Skeletal muscle satellite cell (primary cell): Measurements from ENCODE around the gene SLC25A38.

Source experiments
- H3K27me3 ChIP-seq: 2 replicates; pipeline ENCODE4 v1.7.0; 2013; ENCODE audit warnings: low read length; ENCODE audit not compliant: control insufficient read depth, insufficient read depth
- H3K36me3 ChIP-seq: 2 replicates; pipeline ENCODE4 v1.7.0; 2013; ENCODE audit warnings: mild to moderate bottlenecking, control low read depth, low read length; ENCODE audit not compliant: insufficient read depth
- H3K4me1 ChIP-seq: 2 replicates; pipeline ENCODE4 v1.7.0; 2013; ENCODE audit warnings: low read length; ENCODE audit not compliant: control insufficient read depth, insufficient read depth
- H3K4me2 ChIP-seq: 2 replicates; pipeline ENCODE4 v1.7.0; 2013; ENCODE audit warnings: mild to moderate bottlenecking, low read length
- H3K4me3 ChIP-seq: 2 replicates; pipeline ENCODE4 v1.7.0; 2013; ENCODE audit warnings: low read length
- H3K9ac ChIP-seq: 2 replicates; pipeline ENCODE4 v1.7.0; 2013; ENCODE audit warnings: mild to moderate bottlenecking, low read depth, low read length, moderate library complexity
- H3K9me3 ChIP-seq: replicated peaks from 2 replicates; pipeline ENCODE4 v1.7.0; 2013; ENCODE audit warnings: mild to moderate bottlenecking, control low read depth, low read length

Gene SLC25A38

GRCh38 chr3:39426312-39426711, 43.1 kb downstream of the SLC25A38 start:
- no peaks in the 10 kb centered on the region for H3K9me3 ChIP-seq
- H3K4me1 ChIP-seq, result no peaks in the 10 kb centered on the region
- no peak overlapping the region for H3K4me2 ChIP-seq

DNA sequence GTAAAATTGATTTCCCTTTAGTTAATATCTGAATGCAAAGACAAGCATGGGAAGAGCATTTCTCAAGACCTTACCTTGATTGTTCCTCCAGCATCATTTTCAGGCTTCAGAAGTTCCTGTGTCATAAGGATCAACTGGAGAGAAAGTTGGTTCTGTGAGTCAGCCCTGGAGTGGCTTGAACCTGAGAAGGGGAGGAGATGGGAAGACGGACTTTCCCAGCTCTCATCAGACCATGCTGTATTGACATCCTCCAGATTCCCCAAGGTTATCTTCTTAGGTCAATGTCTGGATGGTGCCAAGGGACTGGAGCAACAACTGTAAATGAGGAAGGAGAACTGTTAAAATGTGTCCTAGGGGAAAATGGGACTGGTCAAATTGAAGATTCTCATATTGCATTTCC, 44.3 kb downstream of the SLC25A38 start:
- Histone ChIP-seq H3K9ac (no peak overlapping the region), H3K27me3 (no peaks in the 10 kb centered on the region), H3K9me3 (no peaks in the 10 kb centered on the region), H3K4me1 (no peaks in the 10 kb centered on the region), H3K4me2 (no peak overlapping the region), H3K36me3 (no peaks in the 10 kb centered on the region), H3K4me3 (no peak overlapping the region)

More at GRCh38 chr3:39426312-39426711, 43.1 kb downstream of the SLC25A38 start:
- H3K9ac ChIP-seq, result no peak overlapping the region
- no peaks in the 10 kb centered on the region for H3K27me3 ChIP-seq
- H3K4me3 ChIP-seq, result no peak overlapping the region
- H3K36me3 ChIP-seq, result no peaks in the 10 kb centered on the region

GRCh38 chr3:39428745-39429201, 45.6 kb downstream of the SLC25A38 start:
- Histone ChIP-seq H3K4me2 (no peak overlapping the region), H3K9ac (no peak overlapping the region), H3K4me3 (no peak overlapping the region), H3K36me3 (no peaks in the 10 kb centered on the region), H3K27me3 (no peaks in the 10 kb centered on the region), H3K4me1 (peaks cover 5% of the 10 kb centered on the region), H3K9me3 (no peaks in the 10 kb centered on the region)

DNA sequence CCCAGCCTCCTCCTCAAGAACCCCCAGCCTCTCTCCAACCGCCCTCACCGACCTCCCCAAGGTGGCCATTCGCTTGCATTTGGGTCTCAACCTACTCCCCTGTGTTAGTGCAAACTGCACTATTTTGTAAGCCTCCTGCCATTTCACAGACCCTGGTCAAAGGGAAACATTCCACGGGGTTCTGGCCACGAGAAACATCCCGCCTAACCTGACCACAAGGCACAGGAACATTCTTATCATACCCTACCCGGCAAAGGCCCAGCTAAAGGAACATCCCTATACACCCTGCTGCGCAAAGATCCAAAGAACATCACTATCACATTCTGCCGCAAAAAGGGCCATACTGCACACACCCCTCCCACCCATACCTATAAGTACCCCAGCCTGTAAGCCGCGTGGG, 46.3 kb downstream of the SLC25A38 start:
- Histone ChIP-seq H3K4me2 (no peak overlapping the region), H3K9ac (no peak overlapping the region), H3K4me1 (peaks cover 9% of the 10 kb centered on the region), H3K27me3 (no peaks in the 10 kb centered on the region), H3K36me3 (no peaks in the 10 kb centered on the region), H3K9me3 (no peaks in the 10 kb centered on the region), H3K4me3 (no peak overlapping the region)

DNA sequence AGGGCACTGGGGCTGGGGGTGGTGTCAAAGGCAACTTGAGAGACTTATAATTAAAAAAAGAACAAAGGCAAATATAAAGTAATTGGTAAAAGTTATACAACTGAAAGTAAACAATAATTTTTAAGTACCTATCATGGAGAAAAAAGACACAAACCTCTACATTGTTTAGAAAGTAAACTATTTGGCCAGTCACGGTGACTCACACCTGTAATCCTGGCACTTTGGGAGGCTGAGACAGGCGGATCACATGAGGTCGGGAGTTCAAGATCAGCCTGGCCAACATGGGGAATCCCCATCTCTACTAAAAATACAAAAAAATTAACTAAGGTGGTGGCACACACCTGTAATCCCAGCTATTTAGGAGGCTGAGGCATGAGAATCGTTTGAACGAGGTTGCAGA, 49.2 kb downstream of the SLC25A38 start:
- H3K36me3 ChIP-seq, result no peaks in the 10 kb centered on the region
- no peak overlapping the region for H3K4me3 ChIP-seq
- H3K27me3 ChIP-seq, result no peaks in the 10 kb centered on the region
- H3K4me1 ChIP-seq, result peaks cover 10% of the 10 kb centered on the region
- no peaks in the 10 kb centered on the region for H3K9me3 ChIP-seq
- H3K4me2 ChIP-seq, result no peak overlapping the region
- H3K9ac ChIP-seq, result no peak overlapping the region

DNA sequence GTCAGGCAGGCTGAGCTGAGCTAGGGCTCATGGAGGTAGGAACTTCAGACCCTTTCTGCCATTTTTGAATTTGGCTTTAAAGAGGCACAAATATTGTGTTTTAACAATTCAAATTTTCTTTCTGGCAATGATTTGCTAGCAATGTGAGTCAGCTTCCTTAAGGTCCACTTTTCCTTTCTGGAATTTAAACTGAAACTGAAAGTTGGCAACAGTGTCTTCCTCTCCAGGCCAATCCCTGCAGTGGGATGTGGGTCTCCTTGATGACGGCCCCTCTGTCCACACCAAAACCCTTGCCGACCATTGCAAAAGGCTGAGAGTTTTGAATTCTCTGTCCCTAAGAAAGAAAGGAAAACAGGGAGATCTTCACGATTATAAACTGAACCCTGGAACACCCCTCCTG, 50.5 kb downstream of the SLC25A38 start:
- H3K4me1 ChIP-seq, result peaks cover 10% of the 10 kb centered on the region
- H3K9me3 ChIP-seq, result no peaks in the 10 kb centered on the region
- no peak overlapping the region for H3K4me3 ChIP-seq
- no peaks in the 10 kb centered on the region for H3K36me3 ChIP-seq
- no peak overlapping the region for H3K9ac ChIP-seq
- H3K27me3 ChIP-seq, result no peaks in the 10 kb centered on the region
- peak overlapping the region; percentile 43 for H3K4me2 ChIP-seq

DNA sequence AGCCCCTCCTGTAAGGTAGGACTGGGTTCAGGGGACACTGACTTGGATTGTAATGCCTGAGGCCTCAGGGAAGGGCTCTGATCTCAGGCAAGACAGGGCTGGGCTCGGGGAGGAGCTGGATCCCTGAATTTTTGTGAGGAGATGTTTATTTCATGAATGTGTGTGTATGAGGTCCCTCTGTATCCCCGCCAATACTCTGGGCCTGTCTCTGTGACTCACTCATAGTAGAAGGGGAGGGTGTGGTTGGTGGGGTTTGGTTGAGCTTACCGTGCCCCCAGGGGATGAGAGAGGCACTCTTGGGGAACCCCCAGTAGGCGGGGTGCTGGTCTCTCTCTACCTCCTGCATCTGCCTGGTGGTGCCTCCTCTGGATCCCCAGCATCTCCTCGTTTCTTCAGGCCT, 51.4 kb downstream of the SLC25A38 start:
- Histone ChIP-seq H3K4me1 (peaks cover 10% of the 10 kb centered on the region), H3K27me3 (no peaks in the 10 kb centered on the region), H3K36me3 (no peaks in the 10 kb centered on the region), H3K4me2 (no peak overlapping the region), H3K9me3 (no peaks in the 10 kb centered on the region), H3K9ac (no peak overlapping the region), H3K4me3 (no peak overlapping the region)

DNA sequence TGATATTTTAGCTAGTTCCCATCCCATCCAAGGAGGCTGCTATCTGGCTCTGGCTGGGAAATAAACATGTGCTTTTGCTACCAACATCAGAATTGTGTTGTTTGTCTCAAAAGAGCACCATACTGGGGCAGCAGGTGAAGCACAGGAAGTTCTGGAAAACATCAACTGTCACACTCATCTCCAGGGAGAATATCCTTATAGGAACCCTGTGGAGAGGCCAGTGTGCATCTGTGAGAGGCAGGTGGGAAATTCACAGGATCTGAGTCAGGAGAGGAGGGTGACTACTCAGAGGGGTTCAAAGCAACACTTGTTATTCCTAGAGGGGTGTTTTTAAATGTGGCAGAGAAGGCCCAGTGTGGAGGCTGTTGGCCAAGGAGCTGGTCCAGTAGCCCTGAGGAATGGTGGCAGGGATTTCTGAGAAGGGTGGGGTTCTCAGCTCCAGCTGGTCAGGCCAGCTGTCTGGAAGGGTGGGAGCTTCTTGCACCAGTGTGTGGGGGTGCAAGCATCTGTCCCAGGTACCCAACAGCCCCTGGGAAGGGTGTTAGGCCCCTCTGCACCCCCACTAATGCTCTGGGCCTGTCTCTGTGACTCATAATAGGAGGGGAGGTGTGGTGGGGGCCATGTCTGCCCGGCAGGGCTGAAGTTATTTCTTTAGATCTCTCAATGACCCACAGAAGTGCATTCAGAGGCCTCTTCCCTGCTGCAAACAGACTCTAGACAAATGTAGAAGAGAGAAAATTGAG, 52.0 kb downstream of the SLC25A38 start:
- H3K9ac ChIP-seq, result no peak overlapping the region

GRCh38 chr3:39438880-39439279, 55.7 kb downstream of the SLC25A38 start:
- H3K4me2 ChIP-seq, result no peak overlapping the region
- no peaks in the 10 kb centered on the region for H3K36me3 ChIP-seq
- no peak overlapping the region for H3K9ac ChIP-seq
- H3K4me3 ChIP-seq, result no peak overlapping the region
- H3K4me1 ChIP-seq, result peaks cover 4% of the 10 kb centered on the region
- no peaks in the 10 kb centered on the region for H3K9me3 ChIP-seq
- H3K27me3 ChIP-seq, result peaks cover 4% of the 10 kb centered on the region

More for the DNA sequence above, 52.0 kb downstream of the SLC25A38 start:
- no peaks in the 10 kb centered on the region for H3K9me3 ChIP-seq
- H3K4me3 ChIP-seq, result no peak overlapping the region
- H3K4me2 ChIP-seq, result no peak overlapping the region
- peaks cover 10% of the 10 kb centered on the region for H3K4me1 ChIP-seq
- H3K27me3 ChIP-seq, result no peaks in the 10 kb centered on the region
- no peaks in the 10 kb centered on the region for H3K36me3 ChIP-seq

DNA sequence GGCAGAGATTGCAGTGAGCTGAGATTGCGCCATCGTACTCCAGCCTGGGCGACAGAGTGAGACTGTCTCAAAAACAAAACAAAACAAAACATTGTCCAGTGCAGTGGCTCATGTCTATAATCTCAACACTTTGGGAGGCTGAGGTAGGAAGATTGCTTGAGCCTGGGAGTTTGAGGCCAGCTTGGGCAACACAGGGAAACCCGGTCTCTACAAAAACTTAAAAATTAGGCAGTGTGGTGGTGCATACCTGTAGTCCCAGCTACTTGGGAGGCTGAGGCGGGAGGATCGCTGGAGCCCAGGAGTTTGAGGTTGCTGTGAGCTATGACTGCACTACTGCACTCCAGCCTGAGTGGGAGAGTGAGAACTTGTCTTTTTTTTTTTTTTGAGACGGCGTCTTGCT, 57.1 kb downstream of the SLC25A38 start:
- H3K9me3 ChIP-seq, result no peaks in the 10 kb centered on the region

GRCh38 chr3:39443530-39443929, 60.4 kb downstream of the SLC25A38 start:
- Histone ChIP-seq H3K27me3 (peaks cover 9% of the 10 kb centered on the region), H3K4me2 (no peak overlapping the region), H3K36me3 (no peaks in the 10 kb centered on the region), H3K9ac (no peak overlapping the region), H3K9me3 (no peaks in the 10 kb centered on the region), H3K4me1 (no peaks in the 10 kb centered on the region), H3K4me3 (no peak overlapping the region)

More for the DNA sequence above, 57.1 kb downstream of the SLC25A38 start:
- Histone ChIP-seq H3K27me3 (peaks cover 9% of the 10 kb centered on the region), H3K36me3 (no peaks in the 10 kb centered on the region), H3K4me1 (no peaks in the 10 kb centered on the region), H3K9ac (no peak overlapping the region), H3K4me2 (no peak overlapping the region), H3K4me3 (no peak overlapping the region)

DNA sequence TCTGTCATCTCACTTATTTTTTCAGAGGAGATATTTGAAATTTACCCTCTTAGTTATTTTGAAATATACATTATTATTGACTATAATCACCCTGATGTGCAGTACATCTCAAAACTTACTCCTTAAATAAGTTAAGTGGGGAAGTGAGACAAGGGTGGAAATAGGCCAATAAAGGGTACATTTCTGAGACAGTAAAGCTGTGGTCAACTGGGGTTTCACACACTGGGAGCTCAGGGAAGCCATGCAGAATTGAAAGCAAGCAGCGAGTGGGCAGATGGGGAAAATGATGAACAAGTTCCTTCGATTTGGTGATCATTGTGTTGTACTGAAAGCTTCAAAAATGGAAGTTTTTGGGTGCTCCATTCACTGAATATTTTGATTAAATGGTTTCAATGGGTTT, 62.8 kb downstream of the SLC25A38 start:
- Histone ChIP-seq H3K9me3 (no peaks in the 10 kb centered on the region), H3K27me3 (peaks cover 9% of the 10 kb centered on the region), H3K9ac (no peak overlapping the region), H3K4me2 (no peak overlapping the region), H3K4me3 (no peak overlapping the region), H3K4me1 (no peaks in the 10 kb centered on the region), H3K36me3 (no peaks in the 10 kb centered on the region)
